Suprapubic skin (tissue), 4 donors: ENCODE results near the gene NTSR1.

Experiments used
- CTCF ChIP-seq, 2 donors: fragments of 200-600 bp in 1 of 2; fragments of 450-650 bp in 1 of 2; sonication (generic) in 1 of 2; IDR thresholded peaks; one replicate each; pipeline ENCODE4 v1.5.1; 2016 to 2019; ENCODE audit warnings: antibody characterized with exemption in 2 of 2, mild to moderate bottlenecking in 1 of 2, moderate library complexity in 1 of 2
- POLR2A ChIP-seq, 2 donors: fragments of 450-650 bp; IDR thresholded peaks; one replicate each; pipeline ENCODE4 v1.6.1; 2017; ENCODE audit warnings: antibody characterized with exemption in 2 of 2, mild to moderate bottlenecking in 2 of 2, moderate library complexity in 2 of 2
- POLR2AphosphoS5 ChIP-seq, 3 donors: sonication (generic); formaldehyde crosslinking; IDR thresholded peaks; one replicate each; pipeline ENCODE4 v1.6.1; 2017; ENCODE audit warnings: antibody characterized with exemption in 3 of 3

GRCh38 chr20:62788607-62789006 lies 80.0 kb downstream of the NTSR1 start:
- TF ChIP-seq CTCF (IDR thresholded peaks at IDR 0.05) = no peak
- no peak for TF ChIP-seq POLR2A (IDR thresholded peaks at IDR 0.05)
- no peak for TF ChIP-seq POLR2AphosphoS5 (IDR thresholded peaks at IDR 0.05)
